GM18951 (cell line): ENCODE measurements around the gene S100A7.
"Not testable (repeated sequence)": the region's sequence is repeated elsewhere in the genome, so short reads cannot be mapped to it uniquely, and the experiment has no call there.

Source experiments
- POLR2A ChIP-seq: IDR thresholded peaks from 4 replicates; pipeline ENCODE4 v1.6.1; 2011; ENCODE audit warnings: mild to moderate bottlenecking; ENCODE audit not compliant: insufficient read length, insufficient read depth; ENCODE audit errors: extremely low read depth
- in situ Hi-C: fragments of 300-500 bp; cut with MboI; formaldehyde crosslinking; loops from one replicate; pipeline ENCODE4 v1.12.0; 2022; ENCODE audit warnings: low sequenced_read_pairs, mixed read lengths, inconsistent platforms; ENCODE audit not compliant: unreplicated experiment

S100A7 gene

DNA sequence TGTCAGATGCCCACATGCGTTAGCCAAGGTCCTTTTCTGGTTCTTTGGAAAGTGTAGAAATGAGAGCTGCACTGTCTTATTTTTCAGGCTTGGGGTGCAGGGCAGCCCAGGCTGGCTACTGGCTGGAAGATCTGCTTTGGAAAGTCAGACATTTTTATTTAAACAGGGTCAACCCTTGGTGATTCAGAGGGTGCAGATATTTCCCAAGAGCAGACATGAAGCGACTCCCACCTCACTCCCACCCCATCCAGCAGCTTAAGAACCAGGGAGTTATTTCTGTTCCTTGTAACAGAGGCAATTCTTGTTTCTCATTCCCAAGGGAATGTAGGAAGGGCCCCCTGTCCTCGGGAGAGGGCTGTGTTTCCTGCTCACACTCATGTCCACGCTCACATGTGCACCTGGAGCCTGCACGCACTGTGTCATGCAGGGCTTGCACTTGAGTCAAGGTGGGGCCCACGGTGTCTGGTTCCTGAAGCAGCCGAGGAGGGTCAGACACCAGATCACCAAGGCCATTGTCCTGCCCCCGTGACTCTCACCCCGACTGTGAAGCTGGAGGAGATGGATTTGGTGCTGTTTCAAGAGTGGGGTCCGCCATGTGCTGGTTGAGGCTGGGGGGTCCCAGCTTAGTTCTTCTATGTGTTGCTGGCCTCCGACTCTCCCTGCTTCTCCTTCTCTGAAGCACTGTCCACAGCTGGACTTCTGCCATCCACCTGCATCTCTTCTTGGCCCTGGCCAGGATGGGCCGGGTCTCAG lies 43.1 kb downstream of the S100A7 start:
- in situ Hi-C loops = no loop called here

DNA sequence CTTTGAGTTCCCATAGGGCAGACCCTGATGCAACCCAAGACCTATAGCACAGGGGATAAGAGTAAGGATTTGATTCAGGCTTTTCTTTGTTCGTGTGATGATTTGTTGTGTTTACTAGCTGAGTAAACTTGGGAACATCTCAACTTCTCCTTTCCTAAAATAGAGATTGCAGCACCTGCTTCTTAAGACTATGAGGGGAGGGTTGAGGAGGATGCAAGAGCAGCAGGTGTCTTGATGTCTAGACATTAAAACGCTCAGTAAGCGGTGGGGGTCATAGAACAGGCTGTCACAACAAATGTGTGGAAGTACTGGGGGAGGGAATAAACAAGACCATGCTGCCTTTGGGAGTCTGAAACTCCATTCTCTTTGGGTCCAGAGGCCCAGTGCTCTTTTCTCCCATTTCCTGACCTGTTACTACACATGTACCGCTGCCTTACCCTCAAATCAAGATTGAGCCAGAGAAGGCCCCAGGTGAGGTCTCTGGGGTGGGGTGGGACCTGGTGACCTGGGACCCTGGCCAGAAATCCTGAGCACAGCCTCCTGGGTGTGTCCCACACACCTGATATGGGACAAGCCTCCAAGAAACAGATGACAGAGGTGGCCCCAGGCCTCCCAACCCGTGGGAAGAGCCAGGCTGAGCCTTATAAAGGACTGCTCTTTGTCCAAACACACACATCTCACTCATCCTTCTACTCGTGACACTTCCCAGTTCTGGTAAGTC lies 44.4 kb downstream of the S100A7 start, which contains the start of gene S100A7A:
S100A7A (plus strand) TSS at position 671 of the 721 bp plus-strand sequence. CDS start 1,563 bp downstream, outside the sequence.
- in situ Hi-C loops = no loop called here
- TF ChIP-seq POLR2A = no peak

More for the DNA sequence above, 43.1 kb downstream of the S100A7 start:
- TF ChIP-seq POLR2A = no peak

DNA sequence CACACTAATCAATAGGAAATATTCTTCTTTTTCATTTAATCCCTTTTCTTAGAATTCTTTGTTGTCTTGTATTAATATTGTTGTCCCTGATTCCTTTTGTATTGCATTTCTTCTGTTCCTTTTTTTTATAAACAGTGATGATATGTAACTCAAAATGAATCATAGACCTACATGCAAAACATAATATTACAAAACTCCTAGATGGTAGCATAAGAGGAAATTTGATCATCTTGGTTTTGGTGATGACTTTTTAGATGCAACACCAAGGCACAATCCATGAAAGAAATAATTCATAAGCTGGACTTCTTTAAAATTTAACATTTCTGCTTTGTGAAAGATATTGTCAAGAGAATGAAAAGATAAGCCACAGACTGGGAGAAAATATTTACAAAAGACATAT lies 46.5 kb downstream of the S100A7 start:
- in situ Hi-C loops = not testable (repeated sequence)
